ENCODE measurements around the gene SUGCT.

SUGCT gene

GRCh38 chr7:40866601-40867000, 731.8 kb downstream of the SUGCT start:
- TF ChIP-seq Cebpa-rat (IDR thresholded peaks at IDR 0.05): no peak
- H3K27me3 ChIP-seq: no peaks in the 10 kb centered on the region

GRCh38 chr7:40870108-40870507, 735.3 kb downstream of the SUGCT start:
- Histone ChIP-seq H3K4me1 (no peaks in the 10 kb centered on the region), H3K27me3 (no peaks in the 10 kb centered on the region), H3K4me2 (no peak overlapping the region), H3K27ac (no peak overlapping the region), H3K4me3 (no peak overlapping the region), H3K9me3 (replicated peaks in 1 of 11) (peaks cover 0 to 13% (median 11%) of the 10 kb centered on the region in 11 experiments; a peak in 13 of 22 replicates), H3K9ac (no peak overlapping the region), H4K20me1 (no peaks in the 10 kb centered on the region), H3K36me3 (no peaks in the 10 kb centered on the region)
- no peak for TF ChIP-seq Cebpa-rat (IDR thresholded peaks at IDR 0.05)

More at GRCh38 chr7:40866601-40867000, 731.8 kb downstream of the SUGCT start:
- H3K27ac ChIP-seq: no peak overlapping the region
- H3K4me3 ChIP-seq: no peak overlapping the region
- H3K9me3 ChIP-seq (replicated peaks in 1 of 11): peaks cover 0 to 13% (median 11%) of the 10 kb centered on the region in 11 experiments; a peak in 13 of 22 replicates
- H3K4me1 ChIP-seq: no peaks in the 10 kb centered on the region
- no peaks in the 10 kb centered on the region for H3K36me3 ChIP-seq
- no peaks in the 10 kb centered on the region for H4K20me1 ChIP-seq
- no peak overlapping the region for H3K4me2 ChIP-seq
- H3K9ac ChIP-seq: no peak overlapping the region

DNA sequence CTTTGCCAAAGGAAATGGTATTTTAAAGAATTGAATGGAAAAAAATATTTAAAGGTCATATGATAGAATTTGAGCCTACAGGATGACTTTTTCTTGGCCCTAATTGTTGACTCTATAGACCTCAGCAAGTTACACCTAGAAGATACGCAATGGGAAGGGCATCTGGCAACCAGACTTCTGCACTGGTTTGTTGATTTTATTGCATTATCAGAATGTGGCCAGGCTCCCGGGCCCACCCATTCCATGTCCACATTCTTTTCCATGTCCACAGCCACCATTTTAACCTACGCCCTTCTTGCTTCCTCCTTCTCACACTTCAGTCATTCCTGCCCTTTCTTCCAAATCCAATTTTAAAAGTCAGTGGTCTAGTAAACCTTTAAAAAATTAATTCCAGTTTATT, 738.4 kb downstream of the SUGCT start:
- H3K9me3 ChIP-seq (replicated peaks in 1 of 11): peaks cover 0 to 13% (median 11%) of the 10 kb centered on the region in 11 experiments; a peak in 13 of 22 replicates
- H3K4me2 ChIP-seq: no peak overlapping the region
- no peaks in the 10 kb centered on the region for H3K4me1 ChIP-seq
- no peak overlapping the region for H3K9ac ChIP-seq
- TF ChIP-seq Cebpa-rat (IDR thresholded peaks at IDR 0.05): no peak
- no peak overlapping the region for H3K4me3 ChIP-seq
- no peak overlapping the region for H3K27ac ChIP-seq
- no peaks in the 10 kb centered on the region for H4K20me1 ChIP-seq
- no peaks in the 10 kb centered on the region for H3K27me3 ChIP-seq
- H3K36me3 ChIP-seq: no peaks in the 10 kb centered on the region

- H3K9me3 ChIP-seq (replicated peaks in 1 of 11): 0 out of 22 replicates have a peak, but pooled peaks cover 0 to 2% (median 0%) of the 10 kb centered on the region in 11 experiments
- H3K4me1 ChIP-seq: no peaks in the 10 kb centered on the region
- no peak for TF ChIP-seq Cebpa-rat (IDR thresholded peaks at IDR 0.05)
- H3K36me3 ChIP-seq: no peaks in the 10 kb centered on the region
- H3K4me3 ChIP-seq: no peak overlapping the region
- no peak overlapping the region for H3K27ac ChIP-seq
- H3K27me3 ChIP-seq: no peaks in the 10 kb centered on the region
- no peak overlapping the region for H3K4me2 ChIP-seq
- no peak overlapping the region for H3K9ac ChIP-seq
- H4K20me1 ChIP-seq: no peaks in the 10 kb centered on the region
Measured at GRCh38 chr7:40874756-40875155, 740.0 kb downstream of the SUGCT start.

GRCh38 chr7:40876601-40877000, 741.8 kb downstream of the SUGCT start:
- Histone ChIP-seq H3K4me3 (no peak overlapping the region), H3K27me3 (no peaks in the 10 kb centered on the region), H3K27ac (no peak overlapping the region), H3K36me3 (no peaks in the 10 kb centered on the region), H3K9me3 (replicated peaks in 1 of 11) (0 out of 22 replicates have a peak, but pooled peaks cover 0 to 6% (median 0%) of the 10 kb centered on the region in 11 experiments), H3K9ac (no peak overlapping the region), H4K20me1 (no peaks in the 10 kb centered on the region), H3K4me2 (no peak overlapping the region), H3K4me1 (no peaks in the 10 kb centered on the region; a peak in 1 of 20 replicates)
- TF ChIP-seq Cebpa-rat (IDR thresholded peaks at IDR 0.05): no peak

GRCh38 chr7:40879941-40880543, 745.2 kb downstream of the SUGCT start:
- Histone ChIP-seq H3K4me3 (no peak overlapping the region), H3K4me2 (no peak overlapping the region), H3K27ac (no peak overlapping the region), H3K27me3 (no peaks in the 10 kb centered on the region), H3K9ac (no peak overlapping the region), H3K4me1 (peaks cover 0 to 17% (median 7%) of the 10 kb centered on the region in 10 experiments; a peak in 12 of 20 replicates), H3K36me3 (no peaks in the 10 kb centered on the region), H4K20me1 (no peaks in the 10 kb centered on the region), H3K9me3 (replicated peaks in 1 of 11) (0 out of 22 replicates have a peak, but pooled peaks cover 0 to 8% (median 0%) of the 10 kb centered on the region in 11 experiments)
- TF ChIP-seq Cebpa-rat (IDR thresholded peaks at IDR 0.05): no peak

GRCh38 chr7:40880581-40880980, 745.8 kb downstream of the SUGCT start:
- Histone ChIP-seq H3K9ac (no peak overlapping the region), H3K4me2 (no peak overlapping the region), H3K27me3 (no peaks in the 10 kb centered on the region), H3K4me3 (no peak overlapping the region), H3K36me3 (no peaks in the 10 kb centered on the region), H3K9me3 (replicated peaks in 1 of 11) (0 out of 22 replicates have a peak, but pooled peaks cover 0 to 8% (median 0%) of the 10 kb centered on the region in 11 experiments), H3K4me1 (peaks cover 0 to 22% (median 13%) of the 10 kb centered on the region in 10 experiments; a peak in 16 of 20 replicates), H3K27ac (no peak overlapping the region), H4K20me1 (no peaks in the 10 kb centered on the region)
- TF ChIP-seq Cebpa-rat (IDR thresholded peaks at IDR 0.05): no peak

DNA sequence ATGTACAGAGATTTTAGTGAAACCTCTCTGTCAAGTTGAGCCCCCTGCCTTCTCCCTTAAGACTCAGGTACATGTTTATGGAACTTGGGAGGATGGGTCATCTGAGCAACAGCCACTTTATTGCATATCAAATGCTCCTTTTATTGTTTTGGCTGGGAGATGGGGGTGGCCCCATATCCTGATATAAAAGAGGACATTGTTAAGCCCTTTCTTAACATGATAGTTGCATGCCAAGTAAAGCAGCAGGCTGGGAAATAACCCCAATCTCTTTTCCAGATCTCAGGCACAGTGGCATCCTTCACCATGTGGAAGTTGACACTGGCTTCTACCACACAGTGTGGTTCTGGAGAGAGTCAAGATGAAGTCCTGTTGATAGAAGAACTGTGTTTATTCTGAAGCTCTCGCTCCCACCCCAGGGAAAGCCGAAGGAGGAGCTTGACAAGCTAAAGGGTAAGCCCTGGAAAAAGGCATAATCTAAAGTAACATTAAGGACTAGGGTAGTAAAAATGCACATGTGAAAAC, 746.7 kb downstream of the SUGCT start:
- Histone ChIP-seq H3K9me3 (replicated peaks in 1 of 11) (0 out of 22 replicates have a peak, but pooled peaks cover 0 to 8% (median 0%) of the 10 kb centered on the region in 11 experiments), H3K4me2 (peak overlapping the region in 1 of 11 experiments; percentile 26; a peak in 1 of 22 replicates), H3K9ac (no peak overlapping the region), H3K27ac (no peak overlapping the region), H3K36me3 (no peaks in the 10 kb centered on the region), H3K4me1 (peaks cover 0 to 24% (median 14%) of the 10 kb centered on the region in 10 experiments; a peak in 16 of 20 replicates), H4K20me1 (no peaks in the 10 kb centered on the region), H3K27me3 (no peaks in the 10 kb centered on the region), H3K4me3 (no peak overlapping the region)
- no peak for TF ChIP-seq Cebpa-rat (IDR thresholded peaks at IDR 0.05)

GRCh38 chr7:40882071-40882658, 747.4 kb downstream of the SUGCT start:
- Histone ChIP-seq H3K27ac (no peak overlapping the region), H3K9ac (no peak overlapping the region), H3K27me3 (no peaks in the 10 kb centered on the region), H3K4me1 (peaks cover 0 to 24% (median 14%) of the 10 kb centered on the region in 10 experiments; a peak in 16 of 20 replicates), H3K9me3 (replicated peaks in 1 of 11) (0 out of 22 replicates have a peak, but pooled peaks cover 0 to 8% (median 0%) of the 10 kb centered on the region in 11 experiments), H3K4me3 (no peak overlapping the region), H3K36me3 (no peaks in the 10 kb centered on the region), H3K4me2 (peak overlapping the region in 6 of 11 experiments; percentile 6 to 31 (median 20); a peak in 5 of 22 replicates), H4K20me1 (no peaks in the 10 kb centered on the region)
- no peak for TF ChIP-seq Cebpa-rat (IDR thresholded peaks at IDR 0.05)
